Measurements from ENCODE around the gene KIF1A. TPM values are rescaled to one million over a fixed set of nuclear protein-coding genes. Genes with fewer than 3 reads are reported as not detected.

The KIF1A gene
- total RNA-seq, 1 experiment from 2014 or later = 279 TPM

- TF ChIP-seq CTCF (IDR thresholded peaks at IDR 0.05) = no peak
- TF ChIP-seq OVOL2 (CRISPR knock-in tag; IDR thresholded peaks at IDR 0.05; ENCODE audit: borderline replicate concordance) = no peak
- no peak for TF ChIP-seq JUN (CRISPR knock-in tag; IDR thresholded peaks at IDR 0.05)
- TF ChIP-seq STAT6 (CRISPR knock-in tag; conservative IDR thresholded peaks at IDR 0.05; ENCODE audit: low read depth) = no peak
- TF ChIP-seq ZNF138 (CRISPR knock-in tag; conservative IDR thresholded peaks at IDR 0.05) = no peak
- TF ChIP-seq HMGXB4 (CRISPR knock-in tag; IDR thresholded peaks at IDR 0.05) = no peak
- no peak for TF ChIP-seq SMAD4 (CRISPR knock-in tag; IDR thresholded peaks at IDR 0.05)
- TF ChIP-seq TP53 (CRISPR knock-in tag; IDR thresholded peaks at IDR 0.05) = no peak
- no peak for TF ChIP-seq RORB (CRISPR knock-in tag; IDR thresholded peaks at IDR 0.05)
- TF ChIP-seq SOX15 (CRISPR knock-in tag; IDR thresholded peaks at IDR 0.05) = no peak
- no peak for TF ChIP-seq IRF1 (CRISPR knock-in tag; IDR thresholded peaks at IDR 0.05)
- no peak for TF ChIP-seq TCF7 (CRISPR knock-in tag; IDR thresholded peaks at IDR 0.05; ENCODE audit: low read depth)
- no peak for TF ChIP-seq MYBL2 (CRISPR knock-in tag; IDR thresholded peaks at IDR 0.05)
- no peak for TF ChIP-seq CREB1 (CRISPR knock-in tag; IDR thresholded peaks at IDR 0.05)
Measured at GRCh38 chr2:240839152-240840143, 19.4 kb upstream of the KIF1A start (continued).

GRCh38 chr2:240837621-240838020 is 17.6 kb upstream of the KIF1A start:
- CTCF ChIA-PET = no interaction called here
- no peaks in the 10 kb centered on the region; the same call in 1 of the 2 replicates for H3K27me3 Mint-ChIP-seq (ENCODE audit: low read depth)
- no peaks in the 10 kb centered on the region for H3K36me3 Mint-ChIP-seq
- H3K27ac Mint-ChIP-seq = no peak overlapping the region
- ATAC-seq (no peak), DNase-seq (ENCODE audit: low spot score) (no peak)
- H3K4me3 Mint-ChIP-seq = no peak overlapping the region
- H3K9me3 Mint-ChIP-seq = no peaks in the 10 kb centered on the region
- peaks cover 3% of the 10 kb centered on the region; the same call in 1 of the 2 replicates for H3K4me1 Mint-ChIP-seq
- POLR2A ChIA-PET = no interaction called here
- TF ChIP-seq USF1 (CRISPR knock-in tag; IDR thresholded peaks at IDR 0.05) (no peak), SMAD4 (CRISPR knock-in tag; IDR thresholded peaks at IDR 0.05) (no peak), HMGXB4 (CRISPR knock-in tag; IDR thresholded peaks at IDR 0.05) (no peak), FOXP4 (CRISPR knock-in tag; IDR thresholded peaks at IDR 0.05) (no peak), ZBTB43 (CRISPR knock-in tag; IDR thresholded peaks at IDR 0.05) (no peak), RELA (CRISPR knock-in tag; IDR thresholded peaks at IDR 0.05; ENCODE audit: borderline replicate concordance) (no peak), ZNF416 (CRISPR knock-in tag; IDR thresholded peaks at IDR 0.05) (no peak), MXD4 (CRISPR knock-in tag; IDR thresholded peaks at IDR 0.05; ENCODE audit: borderline replicate concordance) (no peak), ZNF423 (CRISPR knock-in tag; IDR thresholded peaks at IDR 0.05) (no peak), ZNF219 (CRISPR knock-in tag; IDR thresholded peaks at IDR 0.05; ENCODE audit: borderline replicate concordance) (no peak), ZNF263 (CRISPR knock-in tag; IDR thresholded peaks at IDR 0.05; ENCODE audit: low read depth) (no peak)
